ENCODE results near the gene SERINC3.
"Not testable (repeated sequence)": the region's sequence is repeated elsewhere in the genome, so short reads cannot be mapped to it uniquely, and the experiment has no call there.

The SERINC3 gene

DNA sequence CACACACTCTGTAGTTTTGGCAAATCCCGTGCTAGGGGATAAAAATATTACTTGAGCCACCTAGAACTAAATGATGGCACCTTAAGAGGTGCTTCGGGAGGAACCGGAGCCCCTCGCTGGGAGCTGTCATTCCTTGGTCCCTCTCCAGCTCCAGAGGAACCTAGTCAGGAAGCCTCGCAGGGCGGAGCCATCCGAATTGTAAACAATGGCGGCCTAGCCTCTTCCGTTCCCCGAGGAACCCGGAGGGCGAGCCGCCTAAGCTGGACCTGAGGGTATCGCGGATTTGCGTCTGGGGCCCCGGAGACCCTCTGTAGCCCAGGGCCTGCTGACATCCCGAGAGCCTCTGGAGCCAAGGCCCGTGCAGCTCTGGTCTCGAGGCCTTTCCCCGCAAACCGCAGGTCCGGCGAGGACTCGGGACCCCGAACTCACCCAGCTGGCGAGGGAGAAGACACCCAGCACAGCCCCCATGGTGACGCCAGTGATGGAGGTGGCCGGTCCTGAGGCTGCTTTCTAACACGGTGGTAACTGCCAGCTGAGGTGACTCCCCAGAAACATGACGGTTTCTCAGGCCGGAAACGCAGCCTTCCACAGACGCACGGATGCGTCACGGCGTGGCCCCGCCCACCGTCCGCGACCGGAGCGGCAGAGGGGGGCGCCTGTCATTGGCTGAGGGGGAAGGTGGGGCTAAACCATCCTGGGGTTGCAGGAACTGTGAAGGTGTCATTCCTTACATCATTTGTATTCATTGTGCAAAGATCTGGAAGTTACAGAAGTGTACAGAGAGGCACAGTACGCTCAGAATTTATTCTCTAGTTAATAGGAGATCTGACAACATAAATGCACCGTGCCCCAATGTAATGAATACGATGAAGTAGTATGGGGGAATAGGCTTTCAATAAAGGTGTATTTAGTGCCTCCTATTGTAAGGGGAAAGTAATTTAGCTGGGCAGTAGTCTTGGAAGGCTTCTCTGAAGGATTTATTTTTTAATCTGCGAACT is at the start of gene SERINC3:
Gene SERINC3, minus strand, starts transcription at position 587 of the 998 bp plus-strand sequence. Its CDS starts 119 bp downstream, at position 468.
- DNase-seq = peak; percentile 33 to 96 (median 88)

DNA sequence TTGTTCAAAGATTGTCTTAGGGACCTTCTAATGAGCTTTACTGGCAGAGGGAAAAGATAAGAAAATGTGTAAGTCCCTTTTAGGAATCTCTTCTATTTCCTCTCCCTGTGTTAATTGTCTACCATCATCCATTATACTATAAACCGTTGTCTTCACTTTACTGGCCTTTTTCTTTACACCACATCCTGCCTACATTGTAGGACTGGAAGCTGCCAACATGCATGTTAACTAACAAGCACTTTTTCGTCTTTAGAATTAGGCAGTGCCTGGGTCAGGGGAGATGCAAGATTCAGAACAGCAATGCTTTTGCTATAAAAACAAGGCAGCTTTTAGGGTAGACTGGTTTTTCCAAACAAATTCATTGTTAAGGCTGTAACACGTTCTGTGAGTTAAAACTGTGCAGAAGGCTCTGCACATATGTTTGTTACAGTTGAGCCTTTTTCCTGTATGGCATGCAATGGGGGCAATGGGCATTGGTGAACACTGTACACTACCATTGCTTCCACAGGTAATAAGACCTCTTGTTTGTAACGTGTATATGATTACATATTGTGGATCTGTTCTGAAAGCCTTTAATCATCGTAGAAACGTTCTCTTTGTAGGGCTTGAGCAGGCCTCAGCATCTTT is 49.6 kb upstream of the SERINC3 start:
- DNase-seq = no peak

DNA sequence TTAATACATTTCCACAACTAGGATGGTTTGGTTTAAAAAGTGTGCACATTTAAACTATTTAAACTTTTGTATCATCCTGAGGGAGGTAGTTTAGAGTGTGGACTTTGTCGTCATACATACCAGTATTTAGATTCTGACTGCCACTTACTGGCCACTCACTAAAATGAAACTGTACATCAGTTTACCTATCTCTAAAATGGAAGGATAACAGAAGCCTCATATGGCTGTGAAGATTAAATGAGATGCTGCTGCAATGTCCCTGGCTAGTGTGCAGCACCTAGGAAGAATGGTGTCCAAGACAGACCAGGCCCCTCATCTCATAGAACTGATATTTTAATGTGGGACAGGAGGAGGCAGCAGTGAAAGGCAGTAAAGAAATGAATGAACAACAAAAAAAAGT is 48.5 kb upstream of the SERINC3 start:
- no peak for DNase-seq

DNA sequence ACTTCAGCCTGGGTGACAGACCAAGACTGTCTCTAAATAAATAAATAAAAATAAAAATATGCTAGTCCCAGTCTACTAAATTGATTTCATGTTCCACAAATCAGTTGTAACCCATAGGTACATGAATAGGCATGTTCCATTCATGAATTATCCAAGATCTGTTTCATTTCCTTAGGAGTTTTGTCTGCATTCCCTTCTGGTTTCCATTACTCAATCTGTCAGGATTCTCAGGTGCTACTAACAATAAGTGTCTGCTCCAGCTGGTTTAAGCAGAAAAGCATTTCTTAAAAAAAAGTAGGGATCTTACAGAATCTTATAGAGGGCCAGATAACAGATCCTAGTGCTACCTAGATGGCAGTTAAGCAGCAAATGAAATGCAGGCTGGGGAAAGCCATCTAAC is 44.9 kb upstream of the SERINC3 start:
- DNase-seq = no peak

DNA sequence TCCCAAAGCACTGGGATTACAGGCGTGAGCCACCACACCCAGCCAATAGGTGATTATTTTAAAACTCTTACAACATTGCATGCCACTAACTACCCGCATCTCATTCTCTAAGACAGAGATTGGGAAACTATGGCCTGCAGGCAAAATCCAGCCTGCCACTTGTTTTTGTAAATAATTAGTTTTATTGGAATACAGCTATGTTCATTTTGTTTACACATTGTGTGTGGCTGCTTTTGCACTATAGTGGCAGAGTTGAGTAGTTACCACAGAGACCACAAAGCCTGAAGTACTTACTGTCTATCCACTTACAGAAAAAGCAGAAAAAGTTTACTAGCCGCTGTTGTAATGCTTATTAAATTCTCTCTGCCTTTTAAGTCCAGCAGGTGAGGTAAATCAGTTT is 44.1 kb upstream of the SERINC3 start:
- no peak for DNase-seq

DNA sequence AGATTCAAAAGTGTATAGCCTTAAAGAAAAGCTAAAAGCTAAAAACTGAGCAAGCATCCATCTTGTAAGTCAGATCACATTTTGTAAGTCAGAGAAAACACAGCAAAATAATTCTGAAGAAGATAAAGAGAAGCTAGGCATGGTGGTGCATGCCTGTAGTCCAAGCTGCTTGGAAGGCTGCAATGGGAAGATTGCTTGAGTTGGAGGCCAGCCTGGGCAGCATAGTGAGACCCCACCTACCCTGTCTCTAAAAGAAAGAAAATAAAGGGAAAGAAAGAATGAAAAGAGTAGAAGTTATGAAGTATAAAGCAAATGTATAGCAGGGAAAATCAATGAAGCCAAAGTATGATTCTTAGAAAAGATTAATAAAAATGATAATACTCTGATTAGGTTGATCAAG is 40.0 kb upstream of the SERINC3 start:
- DNase-seq = no peak

DNA sequence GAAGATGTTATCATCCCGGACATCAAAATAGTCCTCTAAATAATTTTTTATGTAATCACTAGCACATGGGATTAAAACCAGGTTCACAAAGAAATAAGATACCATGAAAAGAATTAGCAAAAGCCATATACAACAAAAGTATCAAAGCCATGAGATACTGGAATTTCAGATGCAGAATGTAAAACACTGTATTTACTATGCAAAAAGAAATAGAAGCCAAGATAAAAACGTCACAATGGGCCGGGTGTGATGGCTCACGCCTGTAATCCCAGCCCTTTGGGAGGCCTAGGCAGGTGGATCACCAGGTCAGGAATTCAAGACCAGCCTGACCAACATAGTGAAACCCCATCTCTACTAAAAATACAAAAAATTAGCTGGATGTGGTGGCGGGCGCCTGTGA is 38.9 kb upstream of the SERINC3 start:
- not testable (repeated sequence) for DNase-seq

DNA sequence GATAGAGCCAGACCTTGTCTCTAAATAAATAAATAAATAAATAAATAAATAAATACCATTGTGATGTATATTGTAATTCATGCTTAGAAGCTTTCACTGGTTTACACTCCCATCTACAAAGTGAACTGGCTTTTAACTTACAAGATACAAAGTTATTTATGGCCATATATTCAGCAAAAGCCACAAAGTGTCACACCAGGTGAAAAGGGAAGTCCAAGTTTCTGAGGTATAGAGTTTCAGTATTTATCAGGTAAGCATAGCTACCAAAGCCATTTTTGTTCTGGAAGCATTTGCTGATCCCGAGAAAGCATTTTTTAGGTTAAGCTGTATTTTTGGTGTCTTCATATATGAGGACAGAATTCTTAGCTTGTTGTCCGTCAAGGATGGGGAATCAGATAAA is 38.4 kb upstream of the SERINC3 start:
- no peak for DNase-seq

DNA sequence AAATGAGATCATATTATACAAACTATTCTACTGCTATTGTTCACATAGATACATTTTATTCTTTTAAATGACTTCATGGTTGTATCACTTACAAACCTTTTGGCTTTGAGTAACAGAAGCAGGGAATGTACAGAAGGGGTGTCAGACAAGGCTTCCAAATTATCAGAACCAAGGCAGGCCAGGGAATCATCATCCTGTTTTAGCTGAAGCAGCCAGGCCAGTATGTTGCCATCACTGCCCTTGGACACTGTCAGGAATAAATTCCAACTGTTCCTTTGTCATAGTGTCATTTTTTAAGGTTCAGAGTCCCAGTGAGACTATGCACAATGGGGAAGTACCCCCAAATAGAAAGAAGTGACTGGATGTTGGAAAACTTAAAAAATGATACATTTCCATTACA is 37.4 kb upstream of the SERINC3 start:
- DNase-seq = no peak

DNA sequence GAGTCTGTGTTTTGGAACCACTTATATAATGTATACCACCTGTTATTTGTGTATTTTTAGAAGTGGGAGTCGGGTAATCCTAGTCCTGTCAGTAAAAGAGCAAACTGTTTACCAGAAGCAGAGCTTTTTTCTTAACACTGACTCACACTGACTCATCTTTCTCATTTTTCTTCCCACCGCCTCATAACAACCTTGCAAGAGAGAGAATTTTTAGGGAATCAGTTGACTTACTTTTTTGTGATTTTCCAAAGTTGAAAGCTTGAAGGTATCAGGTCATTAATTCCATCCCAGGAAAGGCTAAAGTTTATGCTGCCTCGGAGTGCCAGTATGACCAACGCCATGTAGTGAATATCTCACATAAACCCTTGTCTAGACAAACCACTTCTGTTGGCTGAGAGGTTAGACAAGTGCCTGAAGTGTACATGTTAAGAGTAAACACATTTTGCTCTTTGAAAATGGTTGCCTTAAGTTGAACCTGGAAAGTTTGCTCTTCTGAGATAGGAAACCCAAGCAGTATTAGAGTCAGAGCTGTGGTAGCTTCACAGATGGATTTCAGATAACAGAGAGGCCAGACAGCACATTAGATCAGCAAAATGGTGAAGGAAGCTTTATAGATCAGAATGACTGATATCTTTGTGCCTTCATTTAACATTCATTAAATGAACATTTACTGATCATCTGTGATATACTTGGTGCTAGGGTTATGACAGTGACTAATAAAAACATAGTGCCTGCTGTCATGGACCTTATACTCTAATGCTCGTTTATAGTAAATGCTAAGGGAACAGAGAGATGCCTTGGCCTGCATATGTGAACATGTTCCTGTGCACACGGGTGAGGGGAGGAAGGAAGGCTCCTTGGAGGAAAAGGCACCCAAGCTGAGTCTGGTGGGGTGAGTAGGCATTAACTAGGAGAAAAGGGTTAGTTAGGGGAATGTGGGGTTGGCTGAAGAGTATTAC is 31.4 kb upstream of the SERINC3 start:
- no peak for DNase-seq

DNA sequence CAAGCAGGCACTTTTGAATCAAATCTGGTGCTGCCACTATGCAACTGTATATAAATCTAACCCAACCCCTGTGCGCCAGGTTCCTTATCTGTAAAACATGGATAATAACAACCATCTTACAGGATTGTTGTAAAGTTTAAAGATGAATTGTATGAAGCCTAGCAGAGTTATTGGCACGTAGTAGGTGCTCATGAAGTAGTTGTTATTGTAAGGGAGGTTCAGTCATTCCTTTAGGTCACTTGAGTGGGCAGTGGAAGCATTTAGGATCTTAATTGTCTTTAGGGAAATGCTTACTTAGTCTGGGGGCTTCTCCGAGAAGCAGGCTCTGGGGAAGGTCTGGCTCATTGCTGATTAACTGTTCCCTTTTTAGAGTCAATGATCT is 30.7 kb upstream of the SERINC3 start:
- no peak for DNase-seq

DNA sequence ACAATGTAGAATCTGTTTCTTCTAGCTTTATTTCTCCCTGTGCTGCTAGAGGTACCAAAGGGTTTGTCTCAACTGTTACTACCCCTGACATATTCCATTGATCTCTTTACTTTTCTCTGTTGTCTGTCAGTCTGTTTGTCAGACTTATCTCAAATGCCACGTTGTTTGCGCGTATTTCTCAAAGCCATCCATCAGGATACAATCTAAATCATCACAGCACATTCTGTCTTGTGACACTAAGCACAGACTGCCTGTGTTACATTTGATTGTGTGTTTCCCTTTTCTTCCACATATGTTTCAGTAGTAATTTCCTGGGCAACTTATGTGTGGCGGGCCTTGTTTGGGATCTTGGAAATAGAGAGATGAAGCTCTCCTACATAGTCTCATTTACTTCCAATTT is 30.2 kb upstream of the SERINC3 start:
- DNase-seq = no peak

DNA sequence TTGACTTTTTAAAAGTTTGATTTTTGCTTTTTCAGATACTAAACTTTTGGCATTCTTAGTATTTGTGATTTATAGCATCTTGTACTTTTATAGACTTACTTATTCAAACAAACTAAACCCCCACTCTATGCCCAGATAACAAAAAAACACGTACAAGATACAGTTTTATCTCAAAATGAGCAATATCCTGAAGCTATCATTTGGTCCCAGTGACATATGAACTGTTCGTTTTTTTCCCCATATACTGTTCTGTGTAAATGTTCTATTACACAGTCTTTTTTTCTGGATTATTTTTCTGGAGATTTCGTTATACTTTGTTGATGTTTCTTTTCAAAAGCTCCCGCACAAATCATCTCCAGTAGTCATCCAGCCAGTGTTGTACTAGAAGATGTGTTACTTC is 27.3 kb upstream of the SERINC3 start:
- no peak for DNase-seq

DNA sequence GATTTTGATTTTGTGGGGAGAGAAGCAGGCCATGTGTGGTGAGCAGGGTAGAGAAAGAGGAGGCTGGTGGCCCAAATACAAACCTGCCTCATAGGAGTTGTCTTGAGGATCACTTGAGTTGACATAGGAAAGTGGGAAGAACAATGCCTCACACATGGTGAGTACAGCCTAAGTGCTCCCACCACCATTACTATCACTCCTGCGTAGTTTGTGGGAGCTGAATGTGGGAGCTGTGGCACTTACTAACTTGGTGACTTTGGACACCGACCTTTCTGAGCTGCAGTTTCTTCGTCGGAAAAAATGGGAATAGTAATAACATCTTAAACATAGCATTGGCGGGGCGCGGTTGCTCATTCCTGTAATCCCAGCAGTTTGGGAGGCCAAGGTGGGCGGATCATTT is 25.5 kb upstream of the SERINC3 start:
- no peak for DNase-seq

DNA sequence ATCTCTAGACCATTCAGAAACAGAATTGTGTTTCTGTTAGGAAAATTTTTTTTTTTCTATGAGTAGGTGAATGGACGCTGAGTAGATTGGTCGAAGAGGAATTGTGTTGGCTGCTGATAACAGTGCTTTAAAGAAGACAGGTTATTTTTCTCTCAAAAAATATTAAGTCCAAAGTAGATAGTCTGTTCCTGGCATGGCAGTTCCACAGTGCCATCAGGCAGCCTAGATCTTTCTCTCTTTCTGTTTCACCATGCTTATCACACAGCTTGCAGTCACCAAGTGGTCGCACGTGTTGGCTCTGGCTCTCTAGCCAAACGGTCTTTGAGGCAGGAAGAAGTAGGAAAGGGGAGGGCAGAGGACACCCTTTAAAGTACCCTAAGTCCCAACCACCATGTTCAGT is 22.4 kb upstream of the SERINC3 start:
- DNase-seq = no peak

DNA sequence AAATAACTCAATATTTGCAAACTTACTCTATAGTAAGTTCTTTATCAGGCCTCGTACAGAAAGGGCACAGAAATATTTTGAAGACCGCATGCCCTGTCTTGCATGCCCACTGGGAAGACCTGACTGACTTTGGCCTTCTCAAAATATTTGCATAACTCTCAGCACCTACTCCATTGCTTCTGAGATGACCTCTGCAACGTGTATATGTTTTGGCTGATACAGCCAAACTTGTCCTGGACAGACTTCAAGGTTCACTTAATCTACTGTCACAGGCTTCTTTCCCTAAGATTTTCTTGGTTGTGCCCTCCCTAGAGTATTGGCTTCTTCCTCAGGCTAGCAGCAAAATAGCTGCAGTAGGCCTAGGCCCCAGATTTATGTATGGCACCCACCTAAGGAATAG is 21.5 kb upstream of the SERINC3 start:
- DNase-seq = no peak

DNA sequence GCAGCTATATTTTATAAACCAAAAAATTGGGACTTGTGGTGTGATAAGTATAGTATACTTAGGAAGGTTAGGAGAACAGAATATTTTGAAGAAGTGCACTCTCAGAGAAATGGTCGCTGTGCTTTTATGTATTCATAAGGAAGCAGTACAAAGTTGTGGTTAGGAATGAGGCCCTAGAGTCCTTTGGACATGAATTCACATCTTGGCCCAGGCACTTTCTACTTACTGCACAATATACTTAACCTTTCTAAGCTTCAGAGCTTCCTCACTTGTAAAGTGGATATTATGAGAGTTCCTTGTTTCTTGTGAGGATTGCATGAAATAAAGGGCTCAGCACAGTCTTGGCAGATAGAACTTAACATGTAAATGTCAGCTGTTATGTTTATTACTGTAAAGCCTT is 21.0 kb upstream of the SERINC3 start:
- DNase-seq = no peak

DNA sequence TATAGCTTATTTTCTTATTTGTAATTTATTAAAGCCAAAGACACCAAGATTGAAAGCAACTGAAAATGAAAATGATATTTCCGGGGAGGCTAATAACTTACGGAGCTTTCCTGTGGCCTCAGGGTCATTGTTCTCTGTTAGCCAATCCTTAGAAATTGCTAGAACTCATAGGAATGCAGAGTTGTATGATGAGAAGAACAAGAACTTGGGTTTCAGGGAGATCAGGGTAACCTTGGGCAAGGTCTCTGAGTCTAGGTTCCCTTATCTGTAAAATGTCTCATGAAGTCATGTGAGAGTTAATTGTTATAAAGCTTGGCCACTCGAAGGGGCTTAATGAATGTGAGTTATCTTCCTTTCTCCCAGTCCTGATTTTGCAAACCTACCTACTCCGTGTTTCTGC is 20.1 kb upstream of the SERINC3 start:
- DNase-seq = no peak

DNA sequence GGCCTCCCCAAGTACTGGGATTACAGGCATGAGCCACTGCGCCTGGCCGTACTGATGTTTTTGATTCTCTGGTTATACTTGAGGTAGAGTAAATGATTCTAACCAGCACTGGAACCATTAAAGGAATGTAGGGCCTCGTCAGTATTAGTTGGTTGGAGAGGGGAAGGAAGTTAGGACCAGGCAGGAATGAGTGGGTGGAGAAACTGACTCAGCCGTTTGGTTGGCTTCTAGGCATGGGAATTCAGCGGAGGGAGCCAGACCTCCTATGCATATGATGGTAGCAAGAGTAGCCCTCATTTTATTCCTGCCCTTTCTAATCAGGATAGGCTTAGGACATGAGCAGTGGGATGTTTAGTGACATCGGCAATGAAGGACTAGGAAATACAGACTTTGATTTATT is 19.0 kb upstream of the SERINC3 start:
- no peak for DNase-seq

DNA sequence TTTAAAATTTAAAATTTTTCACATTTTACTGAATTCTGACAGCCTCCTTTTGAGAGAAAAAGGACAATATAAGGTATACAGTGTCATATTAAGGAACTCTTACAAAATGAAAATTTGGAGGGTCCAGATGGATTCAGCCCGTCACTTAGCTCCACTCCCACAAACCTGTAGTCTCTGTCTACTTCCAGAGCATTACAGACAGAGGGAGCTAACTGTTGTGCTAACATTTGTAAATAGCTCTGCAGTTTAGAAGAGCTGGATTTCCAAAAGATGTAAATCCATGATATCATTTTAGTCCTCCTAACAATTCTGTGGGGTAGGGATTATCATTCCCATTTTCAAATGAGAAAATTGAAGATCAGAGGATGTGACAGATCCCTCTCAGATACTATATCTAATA is 16.1 kb upstream of the SERINC3 start:
- no peak for DNase-seq

DNA sequence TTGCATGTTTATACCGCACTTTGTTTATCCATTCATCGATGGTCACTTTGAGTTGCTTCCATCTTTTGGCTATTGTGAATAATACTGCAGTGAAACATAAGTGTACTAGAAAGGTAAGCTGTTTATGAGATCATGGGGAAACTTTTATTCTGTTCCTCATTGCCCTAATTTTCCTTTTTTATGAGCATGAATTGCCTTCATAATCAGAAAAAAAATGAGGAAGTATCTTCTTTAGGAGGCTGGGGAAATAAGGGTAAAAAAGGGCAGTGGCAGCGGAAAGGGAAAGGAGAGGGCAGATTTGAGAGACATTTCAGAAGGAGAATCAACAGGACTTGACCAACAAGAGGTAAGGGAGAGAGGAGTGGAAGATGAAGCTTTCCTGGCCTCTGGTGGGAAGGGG is 14.3 kb upstream of the SERINC3 start:
- no peak for DNase-seq

DNA sequence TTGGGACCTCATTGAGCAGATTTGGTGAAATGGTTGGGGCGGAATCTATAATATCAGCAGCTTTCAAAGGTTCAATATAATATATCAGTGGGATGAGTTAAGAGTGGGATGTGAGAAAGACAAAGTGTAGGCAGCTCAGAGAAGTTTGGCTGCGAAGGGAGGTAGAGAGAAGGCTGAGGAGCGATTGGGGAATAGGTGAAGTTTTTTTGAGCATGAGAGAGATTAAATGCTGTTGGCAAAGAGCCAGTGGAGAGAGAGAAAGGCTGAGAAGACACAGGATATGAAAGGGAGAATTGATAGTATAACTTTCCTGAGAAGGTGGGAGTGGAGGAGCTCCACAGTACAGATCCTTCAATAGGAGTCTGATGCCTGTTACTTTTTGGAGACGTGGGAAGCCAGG is 12.1 kb upstream of the SERINC3 start:
- peak in 2 of 56 donors; percentile 25 to 37 for DNase-seq

Data from amygdala (tissue), 56 donors.